ENCODE measurements around the gene STAB2.

Gene STAB2

GRCh38 chr12:103799857-103800771, 213.0 kb downstream of the STAB2 start:
- TF ChIP-seq POLR2AphosphoS5 (IDR thresholded peaks at IDR 0.05; ENCODE audit: low read depth, low read length) (no peak), FOXP2 (optimal IDR thresholded peaks at IDR 0.05; ENCODE audit: borderline replicate concordance, extremely low read depth, extremely low read length, insufficient read depth) (no peak), TAF1 (IDR thresholded peaks at IDR 0.05; ENCODE audit: borderline replicate concordance, insufficient read depth, low read length) (no peak), SIN3A (IDR thresholded peaks at IDR 0.05; ENCODE audit: borderline replicate concordance, insufficient read depth, low read length) (no peak)
- TF ChIP-seq, protein P1, sequence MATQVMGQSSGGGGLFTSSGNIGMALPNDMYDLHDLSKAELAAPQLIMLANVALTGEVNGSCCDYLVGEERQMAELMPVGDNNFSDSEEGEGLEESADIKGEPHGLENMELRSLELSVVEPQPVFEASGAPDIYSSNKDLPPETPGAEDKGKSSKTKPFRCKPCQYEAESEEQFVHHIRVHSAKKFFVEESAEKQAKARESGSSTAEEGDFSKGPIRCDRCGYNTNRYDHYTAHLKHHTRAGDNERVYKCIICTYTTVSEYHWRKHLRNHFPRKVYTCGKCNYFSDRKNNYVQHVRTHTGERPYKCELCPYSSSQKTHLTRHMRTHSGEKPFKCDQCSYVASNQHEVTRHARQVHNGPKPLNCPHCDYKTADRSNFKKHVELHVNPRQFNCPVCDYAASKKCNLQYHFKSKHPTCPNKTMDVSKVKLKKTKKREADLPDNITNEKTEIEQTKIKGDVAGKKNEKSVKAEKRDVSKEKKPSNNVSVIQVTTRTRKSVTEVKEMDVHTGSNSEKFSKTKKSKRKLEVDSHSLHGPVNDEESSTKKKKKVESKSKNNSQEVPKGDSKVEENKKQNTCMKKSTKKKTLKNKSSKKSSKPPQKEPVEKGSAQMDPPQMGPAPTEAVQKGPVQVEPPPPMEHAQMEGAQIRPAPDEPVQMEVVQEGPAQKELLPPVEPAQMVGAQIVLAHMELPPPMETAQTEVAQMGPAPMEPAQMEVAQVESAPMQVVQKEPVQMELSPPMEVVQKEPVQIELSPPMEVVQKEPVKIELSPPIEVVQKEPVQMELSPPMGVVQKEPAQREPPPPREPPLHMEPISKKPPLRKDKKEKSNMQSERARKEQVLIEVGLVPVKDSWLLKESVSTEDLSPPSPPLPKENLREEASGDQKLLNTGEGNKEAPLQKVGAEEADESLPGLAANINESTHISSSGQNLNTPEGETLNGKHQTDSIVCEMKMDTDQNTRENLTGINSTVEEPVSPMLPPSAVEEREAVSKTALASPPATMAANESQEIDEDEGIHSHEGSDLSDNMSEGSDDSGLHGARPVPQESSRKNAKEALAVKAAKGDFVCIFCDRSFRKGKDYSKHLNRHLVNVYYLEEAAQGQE (IDR thresholded peaks at IDR 0.05; ENCODE audit: insufficient read depth in 1 of 2, low read depth in 2 of 2, low read length in 2 of 2), result no peak

- TF ChIP-seq TAF1 (IDR thresholded peaks at IDR 0.05; ENCODE audit: borderline replicate concordance, insufficient read depth, low read length), result no peak
- no peak for TF ChIP-seq SIN3A (IDR thresholded peaks at IDR 0.05; ENCODE audit: borderline replicate concordance, insufficient read depth, low read length)
- TF ChIP-seq FOXP2 (optimal IDR thresholded peaks at IDR 0.05; ENCODE audit: borderline replicate concordance, extremely low read depth, extremely low read length, insufficient read depth), result no peak
- TF ChIP-seq POLR2AphosphoS5 (IDR thresholded peaks at IDR 0.05; ENCODE audit: low read depth, low read length), result no peak
- TF ChIP-seq, protein P1 (IDR thresholded peaks at IDR 0.05; ENCODE audit: insufficient read depth in 1 of 2, low read depth in 2 of 2, low read length in 2 of 2), result no peak
Measured at GRCh38 chr12:103801709-103802585, 214.9 kb downstream of the STAB2 start.

DNA sequence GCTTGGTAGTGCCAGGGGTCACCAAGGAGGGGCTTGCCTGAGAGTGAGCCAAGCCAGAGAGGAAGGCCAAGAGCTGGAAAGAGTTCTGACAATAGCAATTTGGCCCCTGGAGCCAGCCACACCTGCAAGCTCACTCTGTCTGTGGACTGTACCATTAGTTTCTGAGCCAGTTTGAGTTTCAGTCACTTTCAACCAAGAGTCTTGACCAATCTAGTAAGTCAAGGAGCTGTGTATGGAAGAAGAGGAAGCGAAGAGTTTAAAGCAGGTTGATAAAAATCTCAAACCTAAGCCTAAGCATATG, 215.5 kb downstream of the STAB2 start:
- TF ChIP-seq SIN3A (IDR thresholded peaks at IDR 0.05; ENCODE audit: borderline replicate concordance, insufficient read depth, low read length), result no peak
- no peak for TF ChIP-seq TAF1 (IDR thresholded peaks at IDR 0.05; ENCODE audit: borderline replicate concordance, insufficient read depth, low read length)
- TF ChIP-seq, protein P1 (IDR thresholded peaks at IDR 0.05; ENCODE audit: insufficient read depth in 1 of 2, low read depth in 2 of 2, low read length in 2 of 2), result no peak
- no peak for TF ChIP-seq POLR2AphosphoS5 (IDR thresholded peaks at IDR 0.05; ENCODE audit: low read depth, low read length)
- TF ChIP-seq FOXP2 (optimal IDR thresholded peaks at IDR 0.05; ENCODE audit: borderline replicate concordance, extremely low read depth, extremely low read length, insufficient read depth), result no peak

DNA sequence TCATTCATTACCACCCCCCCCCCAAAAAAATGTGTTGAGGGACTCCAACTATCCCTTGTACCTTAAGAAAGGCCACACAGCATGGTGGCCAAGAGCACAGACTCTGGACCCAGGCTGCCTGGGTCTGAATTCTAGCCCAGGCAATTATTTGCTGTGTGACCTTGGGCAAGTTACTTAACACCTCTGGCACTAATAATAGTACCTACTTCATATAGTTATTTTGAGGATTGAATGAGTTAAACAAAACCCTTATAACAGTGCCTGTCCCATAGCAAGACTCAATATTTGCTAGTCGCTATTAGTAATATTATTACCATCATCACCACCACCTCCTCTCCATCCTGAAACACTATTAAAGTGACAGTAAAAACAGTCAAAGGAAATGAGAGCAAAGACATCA, 216.8 kb downstream of the STAB2 start:
- TF ChIP-seq POLR2AphosphoS5 (IDR thresholded peaks at IDR 0.05; ENCODE audit: low read depth, low read length) (no peak), TAF1 (IDR thresholded peaks at IDR 0.05; ENCODE audit: borderline replicate concordance, insufficient read depth, low read length) (no peak), SIN3A (IDR thresholded peaks at IDR 0.05; ENCODE audit: borderline replicate concordance, insufficient read depth, low read length) (no peak), FOXP2 (optimal IDR thresholded peaks at IDR 0.05; ENCODE audit: borderline replicate concordance, extremely low read depth, extremely low read length, insufficient read depth) (no peak)
- TF ChIP-seq, protein P1 (IDR thresholded peaks at IDR 0.05; ENCODE audit: insufficient read depth in 1 of 2, low read depth in 2 of 2, low read length in 2 of 2), result no peak
